ENCODE data around the gene ARHGDIB. TPM values are rescaled to one million over a fixed set of nuclear protein-coding genes. Genes with fewer than 3 reads are reported as not detected.

Gene ARHGDIB
- total RNA-seq, 1 experiment from 2014 or later, result 0.63 TPM

DNA sequence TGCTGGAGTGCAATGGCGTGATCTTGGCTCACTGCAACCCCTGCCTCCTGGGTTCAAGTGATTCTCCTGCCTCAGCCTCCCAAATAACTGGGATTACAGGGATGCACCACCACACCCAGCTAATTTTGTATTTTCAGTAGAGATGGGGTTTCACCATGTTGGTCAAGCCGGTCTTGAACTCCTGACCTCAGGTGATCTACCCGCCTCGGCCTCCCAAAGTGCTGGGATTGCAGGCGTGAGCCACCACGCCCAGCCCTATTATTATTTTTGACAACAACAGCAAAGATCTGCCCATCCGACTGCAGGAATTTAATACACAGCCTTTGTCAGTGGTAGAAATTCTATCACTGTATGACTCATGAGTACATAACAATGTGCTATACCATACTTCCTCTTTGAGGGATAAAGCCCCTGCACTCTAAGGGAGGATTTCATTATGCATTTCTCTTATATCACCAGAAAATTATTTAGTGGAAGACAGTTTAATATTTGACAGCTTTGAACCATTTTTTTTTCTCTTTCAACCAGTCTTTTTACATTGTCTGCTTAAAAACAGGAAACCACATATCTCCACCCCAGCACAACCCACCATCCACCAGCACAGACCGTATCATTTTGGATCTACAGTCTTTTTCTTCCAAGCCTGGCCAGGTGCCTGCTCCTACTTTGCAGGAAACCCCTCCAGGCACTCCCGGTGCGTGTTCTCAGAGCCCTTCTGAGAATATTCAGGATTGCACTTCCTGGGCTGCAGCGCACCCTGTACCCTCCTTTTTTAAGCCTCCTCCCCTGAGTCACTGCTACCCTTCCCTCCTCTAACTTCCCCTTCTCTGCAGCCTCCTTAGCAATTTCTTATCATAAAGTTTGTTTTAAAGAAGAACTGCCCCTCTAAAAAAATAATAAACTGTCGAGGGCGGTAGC lies 594 bp downstream of the ARHGDIB start:
- in situ Hi-C loops (cut with HindIII; ENCODE audit: low pct_unique_long_range_greater_than_20kb, low sequenced_read_pairs), result no loop called here
- no peak for DNase-seq (ENCODE audit: low read depth, low spot score)

- DNase-seq (ENCODE audit: low read depth, low spot score), result no peak
- in situ Hi-C loops (cut with HindIII; ENCODE audit: low pct_unique_long_range_greater_than_20kb, low sequenced_read_pairs), result no loop called here
Observed at GRCh38 chr12:14959916-14960496, 1.4 kb downstream of the ARHGDIB start.

DNA sequence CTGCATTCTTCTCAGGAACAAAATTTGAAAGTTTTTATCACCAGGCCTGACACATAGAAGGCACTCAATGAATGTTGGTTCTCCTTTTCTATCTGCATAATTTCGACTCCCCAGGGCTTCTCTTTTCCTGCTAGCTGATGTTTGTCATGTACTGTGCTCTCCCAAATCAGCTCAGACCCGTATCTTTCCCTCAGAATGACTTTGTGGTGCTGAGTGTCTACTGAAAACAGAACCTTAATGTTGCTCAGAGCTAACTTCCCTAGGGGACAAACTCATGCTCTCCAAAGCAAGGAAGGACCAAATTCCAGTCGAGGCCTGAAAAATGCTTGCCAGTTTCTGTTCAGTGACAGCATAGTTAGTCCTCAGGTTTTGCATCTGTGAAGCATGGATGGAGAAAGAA lies 1.9 kb downstream of the ARHGDIB start:
- DNase-seq (ENCODE audit: low read depth, low spot score), result no peak
- in situ Hi-C loops (cut with HindIII; ENCODE audit: low pct_unique_long_range_greater_than_20kb, low sequenced_read_pairs), result no loop called here

DNA sequence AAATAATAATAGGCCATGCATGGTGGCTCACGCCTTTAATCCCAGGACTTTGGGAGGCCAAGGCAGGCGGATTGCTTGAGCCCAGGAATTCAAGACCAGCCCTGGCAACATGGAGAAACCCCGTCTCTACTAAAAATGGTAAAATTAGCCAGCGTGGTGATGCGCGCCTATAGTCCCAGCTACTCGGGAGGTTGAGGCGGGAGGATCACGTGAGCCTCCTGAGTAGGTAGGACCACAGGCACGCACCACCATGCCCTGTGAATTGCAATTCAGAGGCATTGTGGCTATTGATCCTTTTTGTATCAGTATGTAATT lies 2.3 kb downstream of the ARHGDIB start:
- no peak for DNase-seq (ENCODE audit: low read depth, low spot score)
- in situ Hi-C loops (cut with HindIII; ENCODE audit: low pct_unique_long_range_greater_than_20kb, low sequenced_read_pairs), result no loop called here

DNA sequence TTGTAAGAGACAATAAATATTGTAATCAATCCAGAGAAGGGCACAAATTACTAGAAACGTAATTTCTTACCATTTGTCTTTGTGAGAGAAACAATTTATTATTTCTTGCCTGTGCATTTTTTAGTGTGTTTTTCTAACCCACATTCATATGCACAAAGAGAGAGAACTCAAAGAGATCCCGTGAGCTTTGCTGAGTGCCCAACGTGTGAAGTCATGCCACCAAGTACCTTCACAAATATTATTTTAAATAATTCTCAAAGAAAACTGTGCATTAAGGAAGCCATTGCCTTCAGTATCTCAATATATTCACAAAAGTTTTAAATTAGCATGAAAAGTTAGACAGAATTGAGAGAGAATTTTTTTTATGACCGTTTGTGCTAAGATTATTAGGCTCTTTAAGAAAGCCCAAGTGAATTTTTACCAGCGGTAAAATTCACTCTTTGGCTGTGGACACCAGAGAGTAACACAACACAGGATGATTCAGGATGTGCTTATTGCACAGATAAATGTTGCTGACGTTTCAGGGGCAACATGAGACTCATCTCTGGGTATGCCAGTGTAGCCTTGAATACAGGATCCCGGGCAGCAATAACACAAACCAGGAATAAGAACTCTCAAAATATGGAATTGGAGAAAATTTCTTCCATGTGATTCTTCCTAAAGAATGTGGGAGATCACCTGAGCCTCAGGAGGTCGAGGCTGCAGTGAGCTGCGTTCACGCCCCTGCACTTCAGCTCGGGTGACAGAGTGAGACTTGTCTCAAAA lies 2.9 kb downstream of the ARHGDIB start:
- in situ Hi-C loops (cut with HindIII; ENCODE audit: low pct_unique_long_range_greater_than_20kb, low sequenced_read_pairs), result no loop called here

GRCh38 chr12:14957551-14958168 lies 3.7 kb downstream of the ARHGDIB start:
- in situ Hi-C loops (cut with HindIII; ENCODE audit: low pct_unique_long_range_greater_than_20kb, low sequenced_read_pairs), result no loop called here
- DNase-seq (ENCODE audit: low read depth, low spot score), result no peak

More for the DNA sequence above, 2.9 kb downstream of the ARHGDIB start:
- no peak for DNase-seq (ENCODE audit: low read depth, low spot score)

- DNase-seq (ENCODE audit: low read depth, low spot score), result no peak
- in situ Hi-C loops (cut with HindIII; ENCODE audit: low pct_unique_long_range_greater_than_20kb, low sequenced_read_pairs), result no loop called here
Observed at GRCh38 chr12:14956905-14957304, 4.5 kb downstream of the ARHGDIB start.

DNA sequence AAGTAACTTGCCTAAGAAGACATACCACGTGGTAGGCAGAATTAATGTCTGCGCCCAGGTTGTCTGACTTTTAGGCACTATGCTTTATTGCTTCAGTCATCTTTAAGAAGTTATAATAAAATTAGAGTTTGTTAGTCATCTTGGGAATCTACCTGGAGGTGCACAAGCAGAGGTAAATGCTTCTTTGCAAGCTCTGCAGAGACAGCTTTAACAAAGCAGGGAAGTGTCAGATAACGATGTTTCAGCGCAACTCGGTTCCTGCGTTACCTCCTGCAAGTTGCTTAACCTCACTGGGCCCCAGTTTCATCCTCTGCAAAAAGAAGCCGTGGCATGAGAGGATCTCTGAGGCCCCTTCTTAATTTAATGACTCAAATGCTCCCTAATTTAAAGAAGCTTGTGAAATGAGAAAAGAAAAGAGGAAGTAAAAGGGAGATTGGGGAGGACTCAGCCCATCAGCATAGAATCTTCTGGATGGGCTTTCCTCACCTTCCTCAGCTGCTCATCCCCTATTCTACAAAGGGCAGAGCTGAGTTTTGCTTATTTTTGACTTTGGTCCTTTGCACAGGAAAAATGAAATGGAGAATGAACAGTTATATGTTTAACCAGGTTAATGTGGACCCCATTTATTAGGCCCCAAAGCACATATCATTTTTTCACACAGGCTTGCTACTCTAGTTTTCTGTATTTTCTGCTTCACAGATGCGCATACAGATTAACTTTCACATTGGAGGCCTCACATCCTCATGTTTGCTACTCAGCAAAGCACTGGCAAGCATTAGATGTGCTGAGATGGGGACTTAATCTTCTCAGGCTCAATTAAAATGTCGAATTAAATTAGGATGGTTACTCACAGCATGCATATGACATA lies 5.1 kb downstream of the ARHGDIB start:
- in situ Hi-C loops (cut with HindIII; ENCODE audit: low pct_unique_long_range_greater_than_20kb, low sequenced_read_pairs), result no loop called here
- DNase-seq (ENCODE audit: low read depth, low spot score), result no peak

GRCh38 chr12:14954269-14954668 lies 7.1 kb downstream of the ARHGDIB start:
- no peak for DNase-seq (ENCODE audit: low read depth, low spot score)
- in situ Hi-C loops (cut with HindIII; ENCODE audit: low pct_unique_long_range_greater_than_20kb, low sequenced_read_pairs), result no loop called here

DNA sequence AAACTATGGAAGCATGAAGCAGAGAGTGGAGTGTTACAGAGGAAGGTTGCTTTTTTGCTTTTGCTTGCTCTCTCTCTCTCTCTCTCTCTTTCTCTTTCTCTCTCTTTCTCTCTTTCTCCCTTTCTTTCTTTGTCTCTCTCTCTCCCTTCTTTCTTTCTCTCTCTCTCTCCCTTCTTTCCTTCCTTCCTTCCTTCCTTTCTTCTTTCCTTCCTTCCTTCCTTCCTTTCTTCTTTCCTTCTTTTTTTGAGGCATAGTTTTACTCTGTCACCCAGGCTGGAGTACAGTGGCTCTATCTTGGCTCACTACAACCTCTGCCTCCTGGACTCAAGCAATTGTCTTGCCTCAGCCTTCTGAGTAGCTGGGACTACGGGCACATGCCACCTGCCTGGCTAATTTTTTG lies 7.6 kb downstream of the ARHGDIB start:
- in situ Hi-C loops (cut with HindIII; ENCODE audit: low pct_unique_long_range_greater_than_20kb, low sequenced_read_pairs), result no loop called here
- DNase-seq (ENCODE audit: low read depth, low spot score), result no peak

DNA sequence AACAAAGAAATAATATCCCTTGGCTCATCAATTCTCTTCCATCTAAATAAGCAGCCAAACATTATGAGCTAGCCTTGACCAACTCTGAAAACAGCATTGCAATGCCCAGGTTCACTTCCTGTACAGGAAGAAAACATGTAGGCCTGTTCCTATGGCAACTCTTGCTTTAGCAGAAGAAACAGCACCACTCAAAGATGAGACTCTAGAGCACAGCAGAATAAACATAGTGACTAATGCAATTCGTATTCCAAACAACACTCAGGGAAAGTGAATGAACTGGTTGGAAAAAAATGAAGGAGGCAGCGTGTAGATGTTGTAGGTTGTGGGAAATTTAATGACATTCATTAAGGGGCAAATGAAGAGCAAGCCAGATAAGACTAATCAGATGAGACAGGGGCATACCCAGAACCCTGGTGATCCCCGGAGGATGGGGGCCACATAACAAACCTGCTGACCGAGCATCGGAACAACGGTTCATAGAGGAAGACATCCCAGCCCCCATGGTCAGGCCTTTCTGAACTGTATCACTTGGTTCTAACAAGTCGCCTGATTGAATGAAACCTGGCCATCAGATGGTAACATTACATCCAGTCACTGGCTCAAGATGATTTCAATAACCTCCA lies 9.0 kb downstream of the ARHGDIB start:
- no peak for DNase-seq (ENCODE audit: low read depth, low spot score)
- in situ Hi-C loops (cut with HindIII; ENCODE audit: low pct_unique_long_range_greater_than_20kb, low sequenced_read_pairs), result no loop called here

DNA sequence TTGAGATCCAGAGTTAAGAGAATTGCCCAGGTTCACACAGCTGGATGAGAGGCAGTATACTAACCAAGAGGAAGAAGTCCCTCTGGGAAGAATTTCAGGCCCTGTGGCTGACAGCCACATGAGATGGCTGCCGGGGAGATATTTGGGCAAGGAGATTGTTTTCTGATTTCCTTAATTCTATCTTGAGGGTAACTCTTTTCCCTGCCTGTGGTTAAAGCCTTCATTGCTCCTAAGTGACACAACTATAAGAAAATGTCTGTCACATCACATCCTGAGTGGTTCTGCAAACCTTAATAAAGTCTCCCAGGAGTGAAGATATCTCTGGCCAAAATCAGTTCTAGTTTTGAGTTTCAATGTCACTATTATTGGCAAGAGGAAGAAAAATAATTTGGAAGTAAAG lies 9.6 kb downstream of the ARHGDIB start:
- in situ Hi-C loops (cut with HindIII; ENCODE audit: low pct_unique_long_range_greater_than_20kb, low sequenced_read_pairs), result no loop called here
- no peak for DNase-seq (ENCODE audit: low read depth, low spot score)

GRCh38 chr12:14950982-14951746 lies 10.2 kb downstream of the ARHGDIB start:
- in situ Hi-C loops (cut with HindIII; ENCODE audit: low pct_unique_long_range_greater_than_20kb, low sequenced_read_pairs), result no loop called here
- no peak for DNase-seq (ENCODE audit: low read depth, low spot score)

- in situ Hi-C loops (cut with HindIII; ENCODE audit: low pct_unique_long_range_greater_than_20kb, low sequenced_read_pairs), result no loop called here
- DNase-seq (ENCODE audit: low read depth, low spot score), result no peak
Observed at GRCh38 chr12:14950421-14950820, 11.0 kb downstream of the ARHGDIB start.

DNA sequence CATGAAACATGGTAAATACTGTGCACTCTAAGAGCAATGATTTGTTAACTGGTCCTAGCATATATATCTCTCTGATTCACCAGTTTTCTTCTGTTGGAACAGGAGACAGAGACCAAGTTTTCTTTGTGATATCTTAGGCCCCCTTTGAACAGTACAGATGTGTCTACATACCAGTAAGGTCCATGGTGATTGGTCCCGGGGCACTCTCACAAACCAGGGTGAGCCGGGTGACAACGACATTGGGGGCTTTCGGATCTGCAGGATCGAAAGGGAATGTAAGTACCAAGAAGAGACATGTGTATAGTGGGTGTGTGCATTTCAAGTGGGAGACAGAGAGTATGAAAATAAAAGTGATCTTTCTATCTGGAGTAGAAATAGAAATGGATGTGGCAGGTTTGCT lies 11.8 kb downstream of the ARHGDIB start:
- in situ Hi-C loops (cut with HindIII; ENCODE audit: low pct_unique_long_range_greater_than_20kb, low sequenced_read_pairs), result no loop called here
- no peak for DNase-seq (ENCODE audit: low read depth, low spot score)

DNA sequence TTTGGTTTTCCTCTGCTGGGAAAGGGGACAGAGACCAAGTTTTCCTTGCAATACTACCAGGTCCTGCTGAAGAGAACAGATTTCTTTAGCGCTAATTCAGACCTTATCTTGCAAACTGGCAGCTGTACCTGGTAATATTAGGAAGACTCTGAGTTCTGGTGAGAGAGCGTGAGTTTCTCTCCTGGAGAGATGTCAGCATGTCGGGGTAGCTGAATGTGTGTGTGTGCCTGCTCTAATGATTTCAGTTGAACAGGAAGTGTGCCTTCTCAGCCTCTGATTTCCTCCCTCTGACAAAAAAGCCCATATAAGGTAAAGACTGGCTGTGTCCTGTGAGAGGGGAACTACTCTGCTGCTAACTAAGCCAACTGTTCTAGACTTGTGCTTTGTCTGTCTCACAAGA lies 12.7 kb downstream of the ARHGDIB start:
- DNase-seq (ENCODE audit: low read depth, low spot score), result peak; percentile 38
- in situ Hi-C loops (cut with HindIII; ENCODE audit: low pct_unique_long_range_greater_than_20kb, low sequenced_read_pairs), result no loop called here
